Myocyte (in vitro differentiated cells): ENCODE results near the gene HECTD4. TPM values are rescaled to one million over a fixed set of nuclear protein-coding genes. Genes with fewer than 3 reads are reported as not detected.

Experiments
- DNase-seq: peaks from one replicate; pipeline ENCODE4 v3.0.0-alpha.2; 2012; ENCODE audit warnings: low read depth
- total RNA-seq: library from RNA; depleted of rRNA; stranded (reverse); fragments of >200 nt; gene quantifications from 2 replicates; pipeline ENCODE4 v1.2.3, GENCODE V29; 2014

The HECTD4 gene
- total RNA-seq, 1 donor from 2014 or later: 26.0 TPM

DNA sequence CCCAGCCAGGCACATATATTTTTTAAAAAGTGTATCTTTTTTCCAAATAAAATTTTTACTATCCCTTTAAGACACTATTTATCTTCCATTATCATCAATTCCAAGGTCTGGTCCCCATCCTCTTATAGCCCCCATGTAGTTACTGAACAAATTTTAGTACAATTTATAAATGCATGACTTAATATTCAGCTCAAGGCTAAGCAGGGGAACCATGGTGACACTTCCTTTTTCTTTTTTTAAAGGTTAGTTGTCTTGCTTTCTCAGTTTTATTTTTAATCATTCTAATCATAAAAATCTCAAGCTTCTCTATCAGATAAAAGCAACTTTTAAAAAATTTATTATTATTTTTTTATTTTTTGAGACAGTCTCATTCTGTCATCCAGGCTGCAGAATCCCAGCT is 164.6 kb downstream of the HECTD4 start:
- DNase-seq: no peak

DNA sequence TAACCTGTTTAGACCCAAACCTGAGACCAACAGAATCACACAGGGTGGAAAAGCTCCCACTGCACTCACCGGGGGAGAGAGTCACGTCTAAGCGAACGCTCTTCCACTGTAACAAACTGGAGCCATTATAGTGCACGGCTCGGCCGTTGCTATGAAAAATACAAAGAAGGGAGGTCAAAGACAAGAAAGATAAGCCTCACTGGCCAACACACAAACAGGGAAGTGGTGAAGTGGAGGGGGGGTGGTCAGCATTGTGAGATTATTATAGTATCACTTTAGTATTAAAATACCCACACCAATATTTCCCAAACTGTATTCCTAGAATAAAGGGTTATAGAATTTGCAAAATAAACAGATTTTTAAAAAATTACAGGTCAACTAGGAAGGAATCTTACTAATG is 166.0 kb downstream of the HECTD4 start:
- no peak for DNase-seq

DNA sequence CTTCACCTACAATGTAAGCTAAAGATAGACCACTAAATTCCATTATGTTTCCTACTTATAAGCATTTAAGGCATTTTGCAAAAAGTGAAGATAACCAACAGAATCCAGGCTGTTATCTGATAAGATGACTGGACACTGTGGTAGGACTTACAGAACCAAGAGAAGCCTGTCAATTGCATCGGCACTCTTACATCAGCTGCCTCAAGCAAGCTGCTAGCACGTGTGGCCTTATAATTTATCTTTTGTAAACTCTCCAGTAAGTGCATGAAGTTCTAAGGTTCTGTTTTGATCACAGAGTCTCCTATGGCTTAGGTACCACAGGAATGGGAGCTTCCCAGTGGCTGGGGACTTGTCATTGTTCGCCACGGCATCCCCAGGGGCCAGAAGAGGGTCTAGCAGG is 168.2 kb downstream of the HECTD4 start:
- no peak for DNase-seq

DNA sequence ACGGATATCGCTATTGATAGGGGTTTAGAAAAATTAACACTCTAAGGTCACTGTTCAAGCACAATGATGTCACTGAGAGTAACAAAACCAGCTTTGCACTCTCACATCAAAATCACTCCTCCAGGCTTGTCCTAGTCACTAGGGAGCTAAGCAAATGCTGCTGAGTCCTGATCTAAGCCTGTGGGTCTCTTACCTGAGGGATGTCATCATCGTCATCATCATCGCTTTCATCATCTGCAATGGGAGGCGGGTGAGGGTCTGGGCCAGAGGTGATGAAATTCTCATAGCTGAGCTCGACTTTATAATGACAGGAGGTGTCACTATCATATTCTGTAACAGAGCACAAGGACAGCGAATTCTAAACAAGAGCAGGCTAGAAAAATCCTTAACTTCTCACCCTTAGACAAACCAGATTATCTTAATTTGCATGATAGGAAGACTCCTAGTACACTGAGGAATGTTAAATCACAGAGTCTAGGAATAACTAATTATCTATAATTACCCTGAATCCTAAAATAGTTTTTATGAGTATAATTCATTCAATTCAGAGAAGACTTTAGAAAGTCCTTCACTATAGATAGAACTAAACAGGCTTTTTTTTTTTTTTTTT is 173.8 kb downstream of the HECTD4 start:
- DNase-seq: no peak

DNA sequence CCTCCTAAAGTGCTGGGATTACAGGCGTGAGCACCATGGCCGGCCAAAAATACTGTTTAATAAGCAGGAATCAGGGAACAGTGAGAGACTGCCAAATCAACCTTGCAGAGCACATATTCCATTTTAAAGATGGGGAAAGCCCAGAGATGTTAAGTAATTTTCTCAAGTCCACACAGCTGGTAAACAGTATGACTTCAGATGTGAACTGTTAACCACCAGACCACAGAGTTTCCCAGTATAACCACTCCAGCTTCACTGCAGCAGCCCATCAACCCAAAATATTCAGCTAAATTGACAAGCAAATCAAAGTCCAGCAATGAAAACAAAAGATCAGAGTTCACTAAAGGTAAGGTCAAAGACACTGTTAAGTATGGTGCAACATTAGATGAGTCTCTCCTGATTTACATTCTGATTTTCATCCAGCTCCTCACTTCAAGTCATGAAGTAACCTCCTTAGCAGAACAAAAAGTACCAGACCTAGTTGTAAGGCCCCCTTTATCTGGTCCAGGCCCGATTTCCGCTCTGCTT is 174.8 kb downstream of the HECTD4 start:
- no peak for DNase-seq

DNA sequence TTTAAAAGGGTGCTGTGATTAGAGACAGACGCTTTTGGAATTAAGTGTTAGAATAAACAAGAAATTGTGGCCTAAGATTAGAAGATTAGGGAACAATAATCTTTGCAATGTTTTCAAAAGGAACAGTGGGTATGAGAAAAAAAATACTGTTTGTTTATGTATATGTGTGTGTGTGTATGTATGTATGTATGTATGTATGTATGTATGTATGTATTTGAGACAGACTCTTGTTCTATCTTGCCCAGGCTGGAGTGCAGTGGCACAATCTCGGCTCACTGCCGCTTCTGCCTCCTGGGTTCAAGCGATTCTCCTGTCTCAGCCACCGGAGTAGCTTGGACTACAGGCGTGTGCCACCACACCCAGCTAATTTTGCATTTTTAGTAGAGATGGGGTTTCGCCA is 175.3 kb downstream of the HECTD4 start:
- DNase-seq: no peak

DNA sequence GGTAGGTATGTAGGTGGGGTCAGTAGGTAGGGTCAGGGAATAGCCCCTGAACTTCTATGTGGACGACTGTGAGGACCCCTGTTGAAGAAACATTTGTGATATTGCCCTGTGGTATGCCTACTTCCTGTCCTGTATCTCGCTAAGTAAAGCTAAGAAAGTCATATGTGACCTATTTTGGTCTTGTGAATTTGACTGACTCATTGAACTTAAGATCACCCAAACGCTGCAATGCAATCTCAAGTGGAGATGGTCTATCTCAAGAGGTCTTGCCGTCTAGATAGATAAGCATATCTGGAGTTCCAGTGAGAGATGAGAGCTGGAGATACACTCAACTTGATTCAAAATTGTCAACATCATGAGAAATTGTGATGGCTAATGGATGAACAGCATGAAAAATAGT is 183.1 kb downstream of the HECTD4 start:
- no peak for DNase-seq

DNA sequence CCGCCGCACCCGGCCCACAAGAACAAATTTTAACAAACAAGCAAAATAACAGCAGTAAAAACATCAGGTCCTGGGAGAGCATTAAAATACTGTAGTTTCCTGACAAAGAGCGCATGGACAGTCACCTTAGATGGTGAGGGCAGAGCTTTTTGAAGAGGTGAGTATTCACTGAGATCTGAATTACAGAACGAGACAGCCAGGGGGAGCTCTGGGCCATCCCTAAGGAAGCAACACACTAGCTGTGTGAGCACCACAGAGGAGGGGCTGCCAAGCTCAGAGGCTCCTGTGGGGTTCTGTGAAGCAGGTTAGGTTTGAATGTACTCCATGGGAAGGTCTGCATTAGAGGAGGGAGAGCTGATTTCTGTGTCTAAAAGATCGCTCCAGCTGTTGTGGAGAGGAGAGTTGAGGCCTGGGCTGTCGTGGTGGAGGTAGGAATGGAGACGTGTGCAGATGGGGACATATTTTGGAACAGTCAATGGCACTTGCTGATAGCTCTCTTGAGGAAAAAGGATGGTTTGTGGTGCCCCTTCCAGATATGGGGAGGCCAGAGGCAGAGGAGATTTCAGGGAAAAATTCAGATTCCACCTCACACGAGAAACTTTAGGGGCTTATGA is 184.0 kb downstream of the HECTD4 start:
- DNase-seq: peak; percentile 44

DNA sequence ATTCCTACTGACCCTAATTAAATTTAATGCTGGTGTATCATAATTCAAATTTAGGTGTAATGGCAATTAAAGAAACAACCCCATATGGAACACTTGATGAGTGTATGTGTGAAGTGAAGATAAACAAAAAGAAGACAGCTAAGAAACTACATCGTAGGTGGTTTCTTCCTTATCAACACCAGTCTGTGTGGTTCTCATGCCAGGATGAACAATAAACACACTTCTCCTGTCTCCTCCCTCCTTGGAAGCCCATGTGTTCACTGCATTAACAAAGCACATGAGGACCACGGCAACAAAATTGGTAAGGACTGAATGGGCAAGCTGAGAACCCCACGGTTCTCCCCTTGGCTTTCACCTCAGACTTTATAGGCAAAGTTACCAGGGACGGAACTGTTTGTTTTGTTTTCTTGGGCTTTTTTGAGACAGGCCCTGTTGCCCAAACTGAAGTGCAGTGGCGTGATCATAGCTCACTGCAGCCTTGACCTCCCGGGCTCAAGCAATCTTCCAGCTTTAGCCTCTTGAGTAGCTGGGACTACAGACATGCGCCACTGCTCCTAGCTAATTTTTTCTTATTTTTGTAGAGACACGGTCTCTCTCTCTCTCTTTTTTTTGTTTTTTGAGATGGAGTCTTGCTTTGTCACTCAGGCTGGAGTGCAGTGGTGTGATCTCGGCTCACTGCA is 185.9 kb downstream of the HECTD4 start:
- DNase-seq: no peak

DNA sequence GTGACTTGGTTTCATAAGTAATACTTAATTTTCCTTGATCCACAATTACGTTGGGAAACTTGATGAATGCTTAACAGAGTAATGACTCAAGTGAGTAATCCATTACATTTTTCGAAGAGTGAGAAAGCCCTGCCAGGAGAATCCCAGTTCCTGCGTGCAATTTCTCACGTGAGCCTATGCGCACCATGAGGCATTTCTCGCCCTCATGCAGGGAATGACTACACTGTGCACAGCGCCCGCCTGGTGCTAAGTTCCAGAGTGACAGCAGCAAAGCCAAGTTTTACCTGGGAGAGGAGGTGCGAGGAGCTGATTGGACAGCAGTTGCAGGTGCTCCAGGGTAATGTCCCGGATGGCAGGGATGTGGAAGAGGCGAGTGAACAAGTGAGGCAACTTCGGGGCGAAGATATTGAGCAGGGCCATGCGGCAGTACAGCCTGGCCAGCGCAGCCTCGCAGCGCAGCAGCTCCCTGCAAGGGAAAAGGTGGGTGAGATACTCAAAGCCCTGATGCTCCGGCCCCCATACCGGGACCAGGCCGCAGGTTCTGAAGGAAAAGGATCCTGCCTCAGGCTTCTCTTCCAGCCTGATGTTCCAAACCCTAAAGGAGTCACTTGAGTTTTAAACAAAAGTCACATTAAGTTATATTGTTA is 187.5 kb downstream of the HECTD4 start:
- DNase-seq: no peak

DNA sequence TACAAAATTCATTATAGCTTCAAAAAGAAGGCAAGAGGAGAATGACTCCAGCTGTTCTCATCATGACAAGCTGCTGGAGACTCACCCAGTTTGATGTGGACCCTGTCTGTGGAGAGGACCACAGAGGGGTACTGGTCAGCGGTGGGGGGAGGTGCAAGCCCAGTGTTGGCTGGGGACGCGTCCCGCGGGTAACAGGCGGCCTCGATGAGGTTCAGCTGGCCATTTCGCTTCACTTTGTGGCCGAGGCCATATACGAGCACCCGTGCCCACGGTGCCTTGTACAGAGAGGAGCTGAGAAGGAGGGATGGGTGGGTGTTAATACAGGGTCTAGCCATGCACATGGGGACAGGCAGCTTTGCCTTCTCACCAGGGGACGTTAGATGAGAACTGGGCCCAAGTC is 189.8 kb downstream of the HECTD4 start:
- no peak for DNase-seq

DNA sequence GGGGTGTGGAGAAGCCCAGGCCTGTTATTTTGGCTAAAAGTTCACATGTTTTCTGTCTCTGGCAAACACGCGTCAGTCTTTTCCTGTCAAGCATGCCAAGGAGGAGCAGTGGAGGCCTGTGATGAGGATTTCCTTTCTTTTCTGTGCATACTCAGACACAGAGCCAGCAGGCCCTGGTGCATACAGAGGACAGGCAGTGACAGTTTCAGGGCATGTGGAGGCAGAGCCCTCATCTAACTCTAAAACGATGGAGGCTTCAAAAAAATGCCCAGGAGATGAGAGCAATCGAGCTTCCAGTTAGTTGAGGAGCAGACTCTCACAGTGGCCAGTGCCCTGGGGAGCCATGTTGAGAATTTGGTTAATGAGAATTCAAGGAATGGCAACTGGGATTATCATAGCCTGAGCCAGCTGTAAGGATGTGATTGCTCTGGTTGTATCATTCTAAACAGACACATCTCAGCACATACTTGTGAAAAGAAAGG is 190.3 kb downstream of the HECTD4 start:
- peak; percentile 50 for DNase-seq

DNA sequence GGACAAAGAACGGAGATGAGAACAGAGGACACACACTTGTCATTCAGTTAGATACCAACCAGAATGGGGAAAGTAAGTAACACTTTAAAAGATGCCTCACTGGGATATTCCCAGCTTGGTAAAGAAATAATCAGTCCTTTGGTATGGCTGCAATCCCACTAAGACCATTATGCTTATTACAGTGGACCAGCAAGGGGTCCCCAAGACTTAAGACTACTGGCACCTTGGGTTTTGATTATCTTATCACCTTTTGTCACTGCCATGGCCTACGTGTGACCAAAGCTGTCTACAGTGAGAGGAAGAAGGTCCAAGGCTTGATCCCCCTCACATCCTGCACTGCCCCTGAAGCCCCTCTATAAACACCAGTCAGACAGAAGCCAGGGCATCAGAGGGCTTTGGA is 191.0 kb downstream of the HECTD4 start:
- no peak for DNase-seq

DNA sequence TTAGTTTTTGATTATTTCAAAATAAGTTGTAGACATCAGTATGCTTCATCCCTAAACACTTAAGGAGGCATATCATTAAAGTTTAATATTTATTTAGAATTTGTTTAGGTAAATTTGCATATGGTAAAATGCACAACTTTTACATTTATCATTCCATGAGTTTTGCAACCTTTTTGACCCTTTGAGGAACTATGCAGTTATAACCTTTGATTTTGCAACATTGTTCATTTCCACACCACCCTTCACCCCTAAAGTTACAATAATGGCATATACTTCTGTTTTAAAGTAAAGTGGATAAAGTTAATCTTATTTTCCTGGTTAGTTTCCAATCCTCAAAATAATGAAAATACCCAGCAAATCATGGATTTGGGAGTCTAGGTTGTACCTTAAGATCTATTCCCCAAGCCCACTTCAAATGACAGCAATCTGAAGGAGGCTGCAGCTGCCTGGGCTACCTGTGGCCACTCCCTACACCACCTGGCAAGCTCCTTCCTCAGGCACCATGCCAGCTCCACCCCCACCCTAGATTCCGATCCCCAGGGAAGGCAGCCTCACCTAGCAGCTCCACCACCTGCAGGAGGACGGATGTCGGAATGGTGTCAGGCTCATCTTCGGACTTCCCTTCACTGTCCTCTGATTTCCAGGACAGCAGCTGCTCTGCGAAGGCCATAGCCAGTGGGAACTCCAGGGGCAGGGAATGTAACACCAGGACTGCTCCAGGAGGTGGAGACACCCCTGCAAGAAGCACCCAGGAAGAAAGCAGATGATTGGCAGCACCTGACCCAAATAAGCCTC is 191.8 kb downstream of the HECTD4 start:
- no peak for DNase-seq

DNA sequence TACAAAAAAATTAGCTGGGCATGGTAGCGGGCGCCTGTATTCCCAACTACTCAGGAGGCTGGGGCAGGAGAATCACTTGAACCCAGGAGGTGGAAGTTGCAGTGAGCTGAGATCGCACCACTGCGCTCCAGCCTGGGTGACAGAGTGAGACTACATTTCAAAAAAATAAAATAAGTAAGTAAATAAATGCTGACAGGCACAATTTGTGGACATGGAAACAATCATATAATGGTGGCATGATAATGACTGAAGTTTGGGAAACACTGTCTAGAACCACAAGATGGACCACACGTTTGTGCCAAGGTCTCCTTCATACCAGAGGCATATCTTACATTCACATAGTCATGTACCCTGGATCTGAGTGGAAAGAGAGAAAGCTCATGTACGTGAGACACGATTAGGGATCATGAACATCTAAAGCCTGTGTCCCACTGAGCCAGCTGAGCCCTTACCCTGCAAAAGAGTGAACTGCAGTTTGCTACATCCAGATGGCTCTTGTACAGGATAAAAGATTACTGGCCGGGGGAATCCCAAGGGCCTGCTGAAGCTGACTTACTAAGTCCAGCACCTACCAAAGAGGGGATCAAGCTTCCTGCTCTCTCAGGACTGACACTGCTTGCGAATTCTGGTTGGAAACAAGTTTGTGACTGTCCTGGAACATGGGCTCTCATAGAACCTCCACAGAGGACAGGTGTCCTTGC is 194.0 kb downstream of the HECTD4 start:
- DNase-seq: no peak

DNA sequence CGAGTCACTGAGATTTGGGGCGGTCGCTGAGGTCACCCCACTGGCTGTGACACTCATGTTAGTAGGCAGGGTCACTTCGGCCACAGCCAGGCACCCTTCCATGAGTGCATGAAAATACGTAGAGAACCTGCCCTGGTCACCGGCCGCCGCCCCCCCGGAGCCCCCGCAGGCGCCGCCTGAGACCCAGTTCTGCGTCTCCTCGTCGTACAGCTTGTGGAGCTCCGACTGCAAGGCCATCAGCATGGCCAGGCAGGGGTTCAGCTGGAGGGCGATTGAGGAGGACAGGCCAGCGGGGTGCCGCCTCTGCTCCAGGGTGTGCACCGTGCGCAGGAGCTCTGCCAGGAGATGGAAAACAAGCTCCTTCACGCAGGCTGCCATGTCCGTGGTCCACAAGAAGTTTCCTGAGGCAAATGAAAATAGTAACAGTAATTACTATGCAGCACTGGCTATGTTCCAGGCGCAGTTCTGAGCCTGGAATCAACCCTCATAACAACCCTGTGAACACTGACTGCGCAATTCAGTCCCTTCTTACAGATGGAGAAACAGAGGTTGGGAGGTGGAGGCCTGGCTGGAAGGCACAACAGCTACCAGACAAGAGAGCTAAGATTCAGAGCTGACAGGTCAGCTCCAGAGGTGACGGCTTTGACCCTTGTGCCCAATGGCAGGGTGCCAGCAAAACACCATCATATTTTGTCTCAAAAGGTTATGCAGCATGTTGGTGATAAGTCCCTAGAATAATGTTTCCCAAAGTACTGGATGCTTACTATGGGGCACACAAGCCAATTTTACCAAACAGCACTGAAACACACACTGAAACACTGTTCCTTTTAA is 196.9 kb downstream of the HECTD4 start:
- DNase-seq: no peak

DNA sequence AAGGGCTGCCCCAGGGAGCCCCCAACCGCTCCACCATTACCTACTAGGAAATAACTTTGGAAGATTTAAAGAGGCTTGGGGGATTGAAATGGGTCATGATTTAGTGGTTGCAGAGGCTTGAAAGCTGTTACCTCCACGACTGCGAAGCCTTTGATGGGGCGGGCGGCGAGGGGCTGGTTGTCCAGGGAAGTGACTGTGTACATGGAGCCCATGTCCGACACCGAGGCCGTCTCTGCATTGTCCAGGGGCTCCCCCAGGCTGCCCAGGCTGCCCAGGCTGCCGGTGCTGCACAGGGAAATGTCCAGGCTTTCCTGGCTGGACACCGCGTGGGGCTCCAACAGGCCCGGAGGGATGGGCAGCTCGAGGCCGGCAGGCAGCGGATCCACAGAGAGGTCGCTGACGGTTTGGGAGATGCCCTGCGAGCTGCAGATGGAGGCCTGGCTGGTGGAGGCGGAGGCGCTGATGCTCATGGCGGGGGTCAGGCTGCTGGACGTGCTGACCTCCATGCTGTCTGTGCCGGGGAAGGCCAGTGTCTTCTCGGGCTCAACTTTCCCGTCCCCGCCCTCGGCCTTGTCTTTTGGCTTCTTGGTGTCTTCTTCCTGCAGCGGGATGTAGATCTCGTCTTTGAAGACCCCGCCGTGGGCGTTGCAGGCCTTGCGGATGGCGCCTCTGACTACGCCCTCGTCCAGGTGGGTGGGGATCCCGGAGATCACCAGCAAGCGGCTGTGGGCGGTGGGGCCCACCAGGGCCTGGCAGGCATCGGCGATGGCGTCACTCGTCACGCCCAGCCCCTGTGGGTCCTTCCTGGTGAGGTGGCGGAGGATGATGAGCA is 198.0 kb downstream of the HECTD4 start:
- no peak for DNase-seq

DNA sequence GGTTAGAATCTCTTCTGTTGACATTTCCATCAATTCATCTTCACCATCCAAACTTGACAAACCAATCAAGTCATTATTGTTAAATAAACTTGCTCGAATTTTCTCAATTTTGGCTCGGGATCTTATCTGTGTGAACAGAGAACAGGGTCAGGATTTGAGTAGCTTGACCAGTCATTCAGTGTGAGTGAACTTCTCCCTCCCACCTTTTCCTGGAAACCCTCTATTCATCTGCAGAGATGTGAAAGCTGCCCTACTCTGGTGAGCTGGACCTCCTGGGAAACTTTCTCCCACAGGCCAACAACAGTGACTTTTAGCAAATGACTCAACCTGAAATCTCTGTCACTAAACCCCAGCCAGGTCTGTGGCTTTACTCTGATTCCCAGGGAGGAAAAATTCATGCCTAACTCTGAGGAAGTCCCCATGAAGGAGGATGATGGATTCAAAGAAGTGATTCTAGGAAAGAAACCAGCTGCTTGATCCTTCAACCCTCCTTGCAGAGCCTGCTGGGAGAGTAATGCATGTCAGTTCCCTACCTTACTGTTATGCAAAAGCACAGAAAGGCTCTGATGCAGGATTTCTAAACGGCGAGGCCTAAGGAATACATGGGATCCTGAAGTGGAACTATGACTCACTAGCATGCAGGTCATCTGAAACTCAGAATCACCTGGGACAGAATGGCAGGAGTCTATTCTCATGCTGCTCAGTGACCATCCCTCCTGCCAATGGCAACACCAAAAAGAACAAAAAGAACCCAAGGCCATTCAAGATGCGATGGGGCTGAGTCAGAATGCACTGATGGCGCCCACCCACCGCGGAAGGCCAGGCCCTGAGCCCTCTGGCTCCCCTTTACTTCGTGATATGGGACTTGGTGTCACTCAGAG is 198.8 kb downstream of the HECTD4 start:
- DNase-seq: peak; percentile 49
